GM19328 (cell line): ENCODE results near the gene RPS27.
"Not testable (repeated sequence)": the region's sequence is repeated elsewhere in the genome, so short reads cannot be mapped to it uniquely, and the experiment has no call there.

ENCODE experiments used
- ATAC-seq: cut with Tn5 transposase; IDR thresholded peaks from one replicate; pipeline ENCODE4 v1.9.1; 2021; ENCODE audit warnings: mild to moderate bottlenecking, moderate library complexity; ENCODE audit not compliant: unreplicated experiment

RPS27 gene

DNA sequence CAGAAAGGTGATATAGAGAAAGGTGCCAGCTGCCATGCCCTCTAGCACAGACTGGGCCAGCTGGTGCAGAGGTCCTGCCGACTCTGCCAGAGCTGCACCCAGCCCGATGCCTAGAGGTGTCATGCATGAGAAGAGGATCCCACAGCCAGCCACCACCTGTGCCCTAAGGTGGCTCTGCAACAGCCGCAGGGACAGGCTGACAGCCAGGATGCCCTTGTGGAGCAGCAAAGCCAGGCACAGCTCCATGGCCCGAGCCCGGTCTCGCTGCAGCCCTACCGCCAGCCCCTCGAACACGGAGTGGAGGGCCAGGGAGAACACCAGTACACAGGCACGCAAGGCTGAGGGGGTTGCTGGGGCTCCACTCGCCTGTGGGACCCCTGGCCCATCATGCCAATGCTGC lies 30.4 kb upstream of the RPS27 start:
- no peak for ATAC-seq

DNA sequence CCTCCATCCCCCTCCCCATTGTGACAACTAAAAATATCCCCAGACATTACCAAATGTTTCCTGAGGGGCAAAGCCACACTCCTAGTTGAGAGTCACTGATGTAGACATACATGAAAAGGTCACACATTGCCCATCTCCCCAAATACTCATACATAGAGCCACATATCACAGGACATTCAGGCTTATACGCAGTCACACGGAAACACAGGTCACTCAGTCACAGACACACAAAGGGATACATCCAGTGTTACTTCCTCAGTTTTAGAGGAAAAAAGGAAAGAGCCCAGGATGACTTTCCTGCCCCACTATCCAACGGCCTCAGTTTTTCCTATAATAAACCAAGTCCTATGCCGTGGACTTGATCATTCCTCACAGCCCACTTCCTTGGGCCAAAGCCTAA lies 29.1 kb upstream of the RPS27 start:
- ATAC-seq = no peak

DNA sequence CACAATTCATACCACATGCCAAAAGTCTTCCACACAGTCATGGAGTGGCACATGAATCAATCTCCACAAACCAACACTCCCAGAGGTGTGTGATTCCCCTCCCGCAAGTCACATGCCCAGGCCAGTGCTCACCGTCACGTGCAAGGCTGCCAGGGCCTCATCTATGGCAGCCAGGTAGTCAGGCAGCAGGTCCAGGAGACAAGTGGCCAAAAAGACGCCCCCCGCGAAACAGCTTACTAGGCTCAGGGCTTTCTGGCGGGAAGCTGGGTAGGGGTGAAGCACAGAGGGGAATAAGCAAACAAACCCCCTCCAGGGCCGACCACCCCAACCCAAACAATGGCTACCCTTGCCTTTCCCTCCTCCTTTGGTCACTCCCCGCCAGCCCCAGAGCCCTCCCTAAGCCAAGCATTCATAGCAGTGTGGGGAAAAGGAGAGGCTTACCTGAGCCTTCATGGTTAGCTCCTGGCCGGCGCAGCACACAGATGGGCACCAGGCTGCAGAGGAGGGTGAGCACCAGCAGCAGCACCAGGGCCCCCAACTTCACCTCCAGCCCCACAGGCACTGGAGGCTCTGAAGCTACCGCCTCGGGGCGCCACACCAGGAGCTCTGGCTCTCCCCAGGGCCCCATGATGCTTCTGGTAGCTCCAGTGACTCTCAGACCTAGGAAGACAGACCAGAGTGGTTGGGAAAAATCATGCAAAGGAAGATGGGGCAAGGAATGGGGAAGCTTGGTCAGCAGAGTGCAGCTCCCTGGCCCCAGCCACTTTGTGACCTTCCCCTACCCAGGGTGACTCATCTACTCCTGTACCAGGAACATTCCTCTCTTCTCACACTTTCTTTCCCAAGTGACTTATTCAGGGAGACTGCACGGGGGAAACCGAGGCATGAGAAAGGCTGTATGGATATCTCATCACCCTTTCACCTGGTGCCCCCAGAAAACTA lies 28.2 kb upstream of the RPS27 start:
- no peak for ATAC-seq

DNA sequence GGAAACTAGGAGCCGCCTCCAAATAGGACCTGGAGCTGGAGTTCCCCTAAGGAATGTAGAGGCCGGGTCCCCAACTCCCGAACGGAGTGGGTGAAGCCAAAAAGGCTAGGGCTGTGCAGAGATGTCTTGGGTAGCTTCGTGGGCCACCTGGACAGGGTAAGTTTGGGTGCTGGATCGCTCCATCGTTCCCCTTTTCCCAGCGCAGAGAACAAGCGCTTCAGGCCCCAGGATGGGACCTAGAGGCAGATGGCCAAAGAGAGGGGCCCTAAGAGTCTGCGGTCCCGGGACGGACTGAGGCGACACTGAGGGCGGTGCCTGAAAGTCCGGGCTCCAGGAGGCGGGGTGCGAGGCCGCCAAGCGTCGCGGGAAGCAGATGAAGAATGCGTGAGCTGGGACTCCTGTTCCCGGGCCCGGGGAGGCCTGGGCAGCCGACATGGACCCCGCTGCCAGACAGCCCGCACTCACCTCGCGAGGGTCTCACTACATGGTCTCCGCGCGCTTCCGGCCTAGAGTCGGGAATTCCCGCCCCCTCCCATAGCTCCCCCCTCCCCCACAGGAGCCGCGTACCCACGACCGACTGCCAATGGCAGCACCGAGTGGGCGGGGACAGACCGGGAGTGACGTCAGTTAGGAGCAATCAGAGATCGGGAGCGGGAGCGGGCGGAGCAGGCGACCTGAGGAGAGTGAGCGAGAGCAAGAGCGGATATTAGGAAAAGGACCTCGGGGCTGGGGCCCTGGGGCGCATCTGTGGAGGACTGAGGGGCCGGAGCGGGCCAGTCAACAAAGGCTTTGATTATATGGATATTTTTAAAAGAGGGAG lies 27.3 kb upstream of the RPS27 start, which contains the start of gene SLC39A1:
Gene SLC39A1 (minus strand): TSS at position 508 of the 820 bp plus-strand sequence. CDS start 822 bp downstream, outside the sequence.
- peak; percentile 37 for ATAC-seq

DNA sequence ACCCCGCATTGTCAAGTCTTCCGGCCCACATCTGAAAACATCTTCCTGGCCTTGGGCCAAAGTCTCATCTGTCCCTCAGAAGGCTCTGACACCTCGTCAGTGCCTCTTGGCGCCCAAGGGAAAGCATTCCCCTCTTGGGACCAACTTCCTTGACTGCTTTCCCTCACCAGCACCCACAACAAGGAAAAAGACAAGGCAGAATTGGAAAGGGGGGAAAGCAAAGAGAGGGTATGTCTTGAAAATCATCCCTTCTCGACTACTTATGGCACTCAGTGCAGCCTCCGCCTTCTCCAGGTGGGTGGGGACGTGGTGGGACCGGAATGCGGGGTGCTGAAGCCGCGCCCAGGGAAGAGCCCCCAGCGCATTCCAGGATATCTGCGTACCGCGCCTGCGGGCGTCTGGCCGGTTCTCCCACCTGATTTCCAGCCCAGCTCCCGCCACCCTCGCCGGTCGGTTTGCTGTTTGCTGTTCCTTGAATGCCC lies 26.7 kb upstream of the RPS27 start:
- ATAC-seq = no peak

DNA sequence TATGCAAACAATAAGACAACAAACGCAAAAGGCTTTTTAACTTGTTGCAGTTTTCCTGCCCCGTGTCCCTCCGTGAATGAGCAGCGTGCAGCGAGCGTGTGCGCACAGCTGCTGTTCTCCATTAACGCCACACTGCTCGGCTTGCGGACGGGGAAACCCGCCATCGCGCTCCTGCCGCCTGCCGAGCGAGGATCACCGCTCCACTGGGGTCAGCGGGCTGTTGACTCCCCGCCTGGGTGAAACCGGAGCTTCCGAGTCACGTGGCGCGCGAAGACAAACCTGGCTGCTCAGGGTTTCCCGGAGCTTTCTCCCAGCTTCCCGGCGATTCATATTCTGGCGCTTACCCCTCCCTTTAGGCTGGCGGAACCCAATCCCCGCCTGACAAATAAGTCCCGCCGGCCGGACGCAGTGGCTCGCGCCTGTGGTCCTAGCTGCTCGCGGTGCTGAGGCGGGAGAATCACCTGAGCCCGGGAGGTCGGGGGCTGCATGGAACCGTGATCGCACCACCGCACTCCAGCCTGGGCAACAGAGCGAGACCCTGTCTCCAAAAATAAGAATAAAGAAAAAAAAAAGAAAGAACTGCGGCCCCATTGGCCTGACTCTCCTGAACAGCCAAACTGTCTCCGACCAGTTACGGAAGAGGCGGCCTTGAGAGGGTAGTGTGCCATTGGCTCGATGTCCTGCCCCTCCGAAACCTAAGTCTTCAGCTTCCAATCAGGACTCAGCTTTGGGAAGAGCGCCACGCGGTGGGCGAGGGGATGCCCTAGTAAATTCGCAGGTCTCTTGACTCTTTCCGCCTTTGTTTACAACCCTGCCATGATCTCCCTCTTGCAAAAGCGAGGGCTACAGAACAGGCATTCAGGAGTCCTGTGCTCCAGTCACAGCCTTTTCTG lies 23.2 kb upstream of the RPS27 start, which contains the start of gene CREB3L4:
Gene CREB3L4 (plus strand): TSS at position 796 of the 893 bp plus-strand sequence. CDS start 624 bp downstream, outside the sequence.
- ATAC-seq = peak; percentile 52

DNA sequence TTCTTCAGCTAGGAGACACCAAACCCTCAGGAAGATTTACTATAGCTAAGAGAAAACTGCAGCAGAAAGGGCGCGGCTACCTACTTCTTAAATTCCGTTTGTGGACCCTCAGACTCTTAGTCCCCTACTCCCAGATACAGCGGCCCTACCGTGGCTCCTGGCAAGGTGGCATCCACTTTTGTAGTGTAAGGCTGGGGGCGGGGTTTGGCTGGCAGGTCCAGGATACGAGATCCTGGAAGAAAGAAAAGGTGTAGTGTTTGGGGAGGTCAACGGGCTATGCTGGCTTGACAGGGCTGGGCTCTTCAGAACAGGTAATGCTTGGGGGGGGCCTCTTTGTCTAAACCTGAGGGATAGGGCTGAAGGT lies 22.6 kb upstream of the RPS27 start:
- no peak for ATAC-seq

DNA sequence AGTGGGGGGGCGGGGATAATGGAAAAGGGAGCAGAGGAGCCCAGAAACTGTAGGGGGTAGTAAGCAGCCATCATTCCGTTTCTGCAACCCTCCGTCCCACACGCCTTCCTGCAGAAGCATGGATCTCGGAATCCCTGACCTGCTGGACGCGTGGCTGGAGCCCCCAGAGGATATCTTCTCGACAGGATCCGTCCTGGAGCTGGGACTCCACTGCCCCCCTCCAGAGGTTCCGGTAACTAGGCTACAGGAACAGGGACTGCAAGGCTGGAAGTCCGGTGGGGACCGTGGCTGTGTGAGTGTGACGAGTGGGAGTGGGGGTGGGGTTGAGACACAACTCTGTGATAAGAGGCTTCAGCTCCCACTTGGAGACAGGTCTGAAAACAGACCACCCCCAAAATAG lies 22.2 kb upstream of the RPS27 start:
- no peak for ATAC-seq

DNA sequence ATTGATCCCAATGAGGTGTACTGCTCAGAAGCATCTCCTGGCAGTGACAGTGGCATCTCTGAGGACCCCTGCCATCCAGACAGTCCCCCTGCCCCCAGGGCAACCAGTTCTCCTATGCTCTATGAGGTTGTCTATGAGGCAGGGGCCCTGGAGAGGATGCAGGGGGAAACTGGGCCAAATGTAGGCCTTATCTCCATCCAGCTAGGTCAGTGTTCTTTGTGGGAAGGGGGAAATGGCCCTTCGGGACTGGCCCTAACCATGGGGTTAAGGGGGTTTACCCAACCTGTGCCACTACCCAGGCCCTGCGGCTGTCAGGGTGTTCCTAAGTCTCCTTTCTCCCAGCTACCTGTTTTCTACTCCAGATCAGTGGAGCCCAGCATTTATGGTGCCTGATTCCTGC lies 21.6 kb upstream of the RPS27 start:
- no peak for ATAC-seq

DNA sequence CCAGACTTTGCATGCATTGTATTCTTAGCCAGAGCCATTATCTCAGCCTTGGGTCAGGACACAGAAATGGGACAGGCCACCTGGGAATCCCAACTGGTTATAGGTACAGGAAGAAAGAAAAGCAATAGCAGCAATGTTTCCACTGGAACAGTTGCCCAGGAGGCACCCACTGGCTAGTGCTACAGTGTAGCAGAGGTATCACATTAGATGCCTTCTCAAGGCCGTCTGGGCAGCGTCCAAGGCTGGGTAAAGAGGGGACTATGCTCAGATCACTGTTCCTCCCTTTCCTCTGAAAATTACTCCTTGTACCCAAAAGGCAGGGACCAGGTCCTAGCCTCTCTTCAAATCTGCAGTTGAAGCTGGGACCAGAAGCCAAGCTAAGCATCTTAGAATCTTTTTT lies 20.2 kb upstream of the RPS27 start:
- ATAC-seq = no peak

DNA sequence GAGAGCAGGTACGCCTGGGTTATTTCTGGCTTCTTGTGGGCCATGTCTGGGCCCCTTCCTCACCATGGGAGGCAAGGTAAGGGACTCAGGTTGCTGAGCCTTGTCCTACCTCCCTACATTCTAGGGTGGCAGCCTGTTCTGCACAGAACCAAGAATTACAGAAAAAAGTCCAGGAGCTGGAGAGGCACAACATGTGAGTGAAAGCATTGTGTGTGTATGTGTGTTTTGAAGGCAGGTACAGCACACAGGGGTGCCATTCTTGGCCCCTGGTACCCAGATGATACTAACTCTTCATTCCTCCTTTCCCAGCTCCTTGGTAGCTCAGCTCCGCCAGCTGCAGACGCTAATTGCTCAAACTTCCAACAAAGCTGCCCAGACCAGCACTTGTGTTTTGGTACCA lies 17.5 kb upstream of the RPS27 start:
- no peak for ATAC-seq

DNA sequence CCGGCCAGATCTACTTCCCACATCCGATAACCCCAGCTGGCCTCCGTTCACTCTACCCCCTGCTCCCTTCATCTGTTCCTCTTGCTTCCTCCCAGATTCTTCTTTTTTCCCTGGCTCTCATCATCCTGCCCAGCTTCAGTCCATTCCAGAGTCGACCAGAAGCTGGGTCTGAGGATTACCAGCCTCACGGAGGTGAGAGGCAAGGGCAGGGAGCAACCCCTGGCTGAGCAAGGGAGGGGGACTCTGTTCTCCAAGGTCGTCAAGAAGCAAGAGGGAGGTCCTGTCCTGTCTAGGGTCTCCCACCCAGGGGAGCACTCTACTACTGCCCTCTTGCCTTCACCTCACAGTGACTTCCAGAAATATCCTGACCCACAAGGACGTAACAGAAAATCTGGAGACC lies 17.0 kb upstream of the RPS27 start:
- ATAC-seq = no peak

DNA sequence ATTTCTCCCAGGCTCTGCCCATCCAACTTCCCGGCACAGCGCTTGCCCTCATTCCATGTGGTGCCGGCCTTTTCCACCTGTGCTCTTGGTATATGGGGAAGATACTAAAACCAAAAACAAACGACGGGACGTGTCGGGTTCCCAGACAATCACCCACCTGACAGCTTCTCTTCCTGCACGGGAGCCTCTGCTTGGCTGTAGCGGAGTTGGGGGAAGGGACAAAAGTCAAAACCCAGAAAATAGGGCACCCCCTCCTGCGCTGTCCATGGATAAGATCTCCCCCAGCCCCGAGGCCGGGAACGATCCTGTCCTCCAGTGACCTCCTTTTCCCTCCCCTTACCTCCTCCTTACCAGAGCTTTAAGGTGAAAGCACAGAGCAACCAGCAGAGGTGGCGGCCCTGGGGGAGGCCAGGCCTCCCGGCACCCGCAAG lies 13.7 kb upstream of the RPS27 start:
- ATAC-seq = no peak

DNA sequence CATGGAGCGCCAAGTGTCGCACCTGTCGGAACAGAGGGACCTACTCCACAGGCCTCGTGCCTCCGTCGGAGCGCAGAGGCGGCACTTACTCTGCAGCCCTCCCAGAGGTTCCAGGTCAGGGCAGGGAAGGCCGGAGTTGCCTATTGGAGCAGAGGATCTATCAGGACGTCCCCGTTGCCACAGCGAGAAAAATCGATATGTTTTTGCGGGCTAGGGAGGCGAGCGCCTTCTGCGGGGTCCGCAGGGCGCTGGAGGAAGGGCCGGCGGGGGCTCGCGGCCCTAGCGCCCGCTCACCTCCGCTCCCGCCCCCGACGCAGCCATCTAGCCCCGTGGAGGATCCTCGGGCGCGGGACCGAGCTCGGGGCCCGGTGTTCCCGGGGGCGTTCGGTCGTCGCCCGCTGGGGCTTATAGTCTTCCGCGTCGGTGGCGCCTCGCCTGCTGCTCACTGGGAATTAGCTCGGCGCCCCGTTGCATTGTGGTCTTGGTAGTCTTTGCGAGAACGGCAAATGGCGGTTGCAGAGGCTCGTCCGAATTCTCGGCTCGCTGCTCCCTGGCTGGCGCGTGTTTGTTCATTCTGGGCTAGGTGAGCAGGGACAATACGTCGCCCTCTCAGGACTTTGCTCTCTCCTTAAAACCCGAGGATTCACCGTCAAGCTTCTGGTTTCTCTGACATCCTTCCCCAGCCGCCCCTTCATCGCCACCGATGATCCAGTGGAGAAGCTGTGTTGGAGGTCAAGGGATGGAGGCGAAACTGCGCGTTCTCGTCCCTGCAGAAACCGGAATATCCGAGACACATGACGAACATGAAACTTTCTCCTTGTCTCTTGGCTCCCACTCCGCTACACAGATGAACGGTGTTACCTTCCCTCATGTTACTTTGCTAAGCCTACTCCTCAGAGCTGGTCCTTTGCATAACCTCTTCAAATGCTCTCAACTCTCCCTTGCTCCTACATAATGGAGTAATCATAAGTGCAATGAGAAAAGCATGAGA lies 13.0 kb upstream of the RPS27 start, which contains the start of gene JTB:
Gene JTB (minus strand): TSS at position 425 of the 991 bp plus-strand sequence. CDS start 422 bp downstream, at position 3.
- peak; percentile 66 for ATAC-seq

DNA sequence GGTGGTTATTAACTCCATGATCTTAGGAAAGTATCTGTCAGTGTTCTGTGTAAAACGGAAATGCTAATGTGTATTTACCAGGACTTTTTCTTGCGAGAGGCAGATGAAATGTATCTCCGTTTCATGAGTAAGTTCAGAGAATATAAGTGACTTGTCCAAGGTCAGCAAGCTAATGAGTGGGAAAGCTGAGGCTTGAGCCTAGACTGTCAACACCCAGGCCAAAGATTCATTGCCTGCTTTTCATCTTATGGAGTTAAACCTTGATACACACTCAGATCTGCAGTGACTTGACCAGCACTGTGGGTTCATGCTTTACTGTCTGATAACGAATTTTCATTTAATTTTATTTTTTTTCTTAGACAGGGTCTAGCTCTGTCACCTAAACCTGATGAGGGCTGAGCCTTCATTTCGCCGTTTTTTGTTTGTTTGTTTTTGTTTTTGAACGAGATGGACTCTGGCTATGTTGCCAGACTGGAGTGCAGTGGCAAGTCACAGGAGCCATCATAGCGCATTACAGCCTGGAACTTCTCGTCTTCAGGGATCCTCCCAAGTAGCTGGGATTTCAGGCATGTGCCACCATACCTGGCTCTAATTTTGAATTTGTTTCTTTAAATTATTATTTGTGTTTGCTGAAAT lies 12.2 kb upstream of the RPS27 start:
- no peak for ATAC-seq

DNA sequence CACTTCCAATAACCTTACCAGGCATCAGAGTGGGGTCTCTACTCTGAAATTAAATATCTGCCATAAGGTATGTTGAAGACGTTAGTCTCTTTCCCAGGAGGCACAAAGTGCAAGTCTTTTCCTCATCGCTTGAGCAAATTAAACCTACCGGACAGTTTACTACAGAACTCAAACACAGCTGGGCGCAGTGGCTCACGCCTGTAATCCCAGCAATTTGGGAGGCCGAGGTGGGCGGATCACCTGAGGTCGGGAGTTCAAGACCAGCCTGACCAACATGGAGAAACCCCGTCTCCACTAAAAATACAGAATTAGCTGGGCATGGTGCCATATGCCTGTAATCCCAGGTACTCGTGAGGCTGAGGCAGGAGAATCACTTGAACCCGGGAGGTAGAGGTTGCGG lies 11.5 kb upstream of the RPS27 start:
- ATAC-seq = not testable (repeated sequence)

DNA sequence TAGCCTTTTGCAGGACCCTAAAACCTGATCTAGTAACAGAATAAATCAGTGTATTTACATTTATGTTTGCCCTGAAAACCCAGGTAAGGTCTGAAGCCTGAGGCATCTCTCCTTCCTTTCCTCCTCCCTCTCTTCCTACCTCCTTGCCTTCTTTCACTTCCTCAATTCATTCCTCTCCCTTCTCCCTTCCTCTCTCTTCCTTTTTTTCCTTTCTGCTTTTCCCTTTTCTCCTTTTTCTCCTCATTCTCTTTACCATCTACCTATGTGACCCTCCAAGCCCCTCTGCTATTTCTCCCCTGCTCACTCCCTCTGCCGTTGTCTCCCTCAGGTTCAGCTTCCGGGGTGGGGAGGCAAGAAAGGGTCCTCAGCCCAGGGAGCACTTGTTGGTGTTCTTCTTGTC lies 8.8 kb upstream of the RPS27 start:
- not testable (repeated sequence) for ATAC-seq

DNA sequence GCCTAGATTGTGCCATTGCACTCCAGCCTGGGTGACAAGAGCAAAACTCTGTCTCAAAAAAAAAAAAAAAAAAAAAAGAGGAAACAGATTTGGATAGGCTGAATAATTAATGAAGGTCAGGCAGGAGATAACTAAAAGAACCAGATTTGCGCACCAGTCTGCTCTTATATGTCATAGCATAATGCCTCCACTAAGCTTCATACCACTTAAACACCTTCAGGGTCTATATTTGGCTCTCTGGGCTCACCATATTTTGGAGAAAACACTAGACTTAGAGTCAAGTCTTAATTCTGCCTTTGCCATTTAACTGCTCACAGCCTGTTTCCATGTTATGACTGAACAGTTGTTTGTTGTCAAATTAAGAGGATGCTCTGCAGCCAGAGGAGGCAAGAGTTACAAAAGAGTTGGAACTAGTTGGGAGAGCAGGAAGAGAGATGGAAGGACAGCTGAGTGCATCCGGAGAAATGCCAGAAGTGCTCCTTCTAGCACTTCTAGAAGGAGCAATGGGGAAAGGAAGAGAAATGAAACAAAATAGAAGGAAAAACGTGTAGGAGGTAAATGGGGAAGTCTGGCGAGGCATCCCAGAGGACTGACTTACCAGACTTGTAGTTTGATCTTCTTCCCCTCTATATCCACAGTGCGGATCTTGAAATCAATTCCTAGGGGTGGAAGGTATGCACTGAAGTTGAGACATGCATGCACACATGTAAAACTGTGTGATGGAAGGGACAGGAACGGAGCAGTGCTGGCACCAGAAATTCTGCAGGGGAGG lies 6.3 kb upstream of the RPS27 start:
- ATAC-seq = no peak
